K562 (cell line): Measurements from ENCODE around the gene CBLC. TPM values are rescaled to one million over a fixed set of nuclear protein-coding genes. Genes with fewer than 3 reads are reported as not detected.

ENCODE experiments used
- BCL6 ChIP-seq: fragments of 250-450 bp; sonication (Bioruptor Pico); IDR thresholded peaks from 2 replicates; pipeline ENCODE4 v1.4.0; 2020
- ELK3 ChIP-seq: fragments of 450-650 bp; formaldehyde crosslinking; IDR thresholded peaks from 2 replicates; pipeline ENCODE4 v1.4.0; 2020; ENCODE audit warnings: mild to moderate bottlenecking
- HOMEZ ChIP-seq: fragments of 250-450 bp; sonication (Bioruptor Pico); IDR thresholded peaks from 2 replicates; pipeline ENCODE4 v1.4.0; 2020; ENCODE audit warnings: mild to moderate bottlenecking, moderate library complexity
- KDM2B ChIP-seq: fragments of 250-450 bp; sonication (Bioruptor Pico); IDR thresholded peaks from 2 replicates; pipeline ENCODE4 v1.8.0; 2021; ENCODE audit warnings: mild to moderate bottlenecking, moderate library complexity
- KHSRP ChIP-seq: fragments of 450-650 bp; IDR thresholded peaks from 2 replicates; pipeline ENCODE4 v1.6.1; 2017
- MIER1 ChIP-seq: fragments of 450-650 bp; IDR thresholded peaks from 2 replicates; pipeline ENCODE4 v1.6.1; 2016; ENCODE audit warnings: antibody characterized with exemption, mild to moderate bottlenecking, low read depth
- MTA1 ChIP-seq: fragments of 450-650 bp; IDR thresholded peaks from 2 replicates; pipeline ENCODE4 v1.6.1; 2017; ENCODE audit warnings: borderline replicate concordance
- NCOR1 ChIP-seq: fragments of 450-650 bp; IDR thresholded peaks from 2 replicates; pipeline ENCODE4 v1.6.1; 2016; ENCODE audit warnings: mild to moderate bottlenecking, moderate library complexity
- SMARCA4 ChIP-seq: fragments of 450-650 bp; IDR thresholded peaks from 2 replicates; pipeline ENCODE4 v1.6.1; 2016
- SNIP1 ChIP-seq: fragments of 450-650 bp; IDR thresholded peaks from 2 replicates; pipeline ENCODE4 v1.7.1; 2017; ENCODE audit warnings: low read depth, mild to moderate bottlenecking
- SUPT5H ChIP-seq: fragments of 450-650 bp; IDR thresholded peaks from 2 replicates; pipeline ENCODE4 v1.6.1; 2016
- ZC3H11A ChIP-seq: IDR thresholded peaks from 2 replicates; pipeline ENCODE4 v1.6.1; 2012; ENCODE audit warnings: low read depth, low read length, improper control_type of control experiment
- ZNF175 ChIP-seq: fragments of 200-800 bp; sonication (Bioruptor generic); IDR thresholded peaks from 2 replicates; pipeline ENCODE4 v1.6.1; 2016; ENCODE audit warnings: low read depth, mild to moderate bottlenecking, missing genetic modification characterization, missing compliant biosample characterization
- ZNF318 ChIP-seq, 2 experiments: fragments of 450-650 bp; IDR thresholded peaks; 2 replicates each; pipeline ENCODE4 v1.6.1; 2016; ENCODE audit warnings: mild to moderate bottlenecking in 2 of 2, borderline replicate concordance in 1 of 2, low read depth in 1 of 2, moderate library complexity in 1 of 2
- ZNF398 ChIP-seq: fragments of 250-450 bp; sonication (Bioruptor Pico); IDR thresholded peaks from 2 replicates; pipeline ENCODE4 v1.8.0; 2021; ENCODE audit warnings: moderate library complexity, mild to moderate bottlenecking, inconsistent platforms
- ZNF707 ChIP-seq: fragments of 250-450 bp; sonication (Bioruptor Pico); conservative IDR thresholded peaks from 2 replicates; pipeline ENCODE4 v1.8.0; 2022; ENCODE audit warnings: inconsistent platforms, mild to moderate bottlenecking, moderate library complexity
- polyA plus RNA-seq, 8 experiments: library from polyadenylated mRNA; depleted of rRNA in 4 of 8; stranded (reverse) in 5 of 8; unstranded in 3 of 8; fragments of >200 nt; fragmentation: Nextera tagmentation in 2 of 8; fragmentation: Illumina TruSeq in 1 of 8; extraction: Ambion mirVana in 2 of 8; extraction: Trizol in 1 of 8; gene quantifications; 2 replicates each; pipeline versions ENCODE4 v1.2.1 to v1.2.3, GENCODE V29; 2011 to 2014; ENCODE audit warnings: inconsistent platforms in 1 of 8, missing spikeins in 1 of 8
- total RNA-seq, 7 experiments: library from RNA; depleted of rRNA in 6 of 7; stranded (reverse); fragments of >200 nt in 6 of 7; fragmentation: Illumina TruSeq in 2 of 7; extraction: Trizol in 2 of 7; gene quantifications; 2 replicates each; pipeline versions ENCODE4 v1.2.1 to v1.2.3, GENCODE V29; 2011 to 2021; ENCODE audit warnings: low replicate concordance in 1 of 7

The CBLC gene
- total and polyA plus RNA-seq, 9 of the 15 experiments (the other 6 are each of a cell fraction or from before 2014, with no cell fraction given) = 0.09 TPM; not detected in 8

- TF ChIP-seq NCOR1 (peak; percentile 96), HOMEZ (no peak), ZNF707 (CRISPR knock-in tag) (no peak), ZNF318 (IDR thresholded peaks at IDR 0.05; ENCODE audit: borderline replicate concordance in 1 of 2, low read depth in 1 of 2) (peak in 1 of 2 experiments; percentile 100; a peak in 2 of 4 replicates), MIER1 (no peak), ZNF398 (CRISPR knock-in tag) (no peak), ZNF175 (CRISPR knock-in tag) (peak; percentile 66; the same call in 1 of the 2 replicates), ZC3H11A (0 out of 2 replicates have a peak, but pooled peaks have one; percentile 23), ELK3 (CRISPR knock-in tag) (no peak), SNIP1 (no peak), KHSRP (peak; percentile 57; the same call in 1 of the 2 replicates), SMARCA4 (peak; percentile 94), MTA1 (peak; percentile 84; the same call in 1 of the 2 replicates), KDM2B (CRISPR knock-in tag) (no peak), SUPT5H (no peak), BCL6 (CRISPR knock-in tag) (no peak)
These were observed 24.7 kb upstream of the CBLC start (continued) for GRCh38 chr19:44752816-44753625.
